ENCODE measurements around the gene ITGA11.

- TF ChIP-seq CTCF (IDR thresholded peaks at IDR 0.05; ENCODE audit: insufficient read depth, low read depth, low read length) (no peak), EZH2 (IDR thresholded peaks at IDR 0.05; ENCODE audit: insufficient read depth, low read length) (no peak)
Measured at GRCh38 chr15:68311464-68311835, 120.5 kb downstream of the ITGA11 start.
